Lung (tissue), 12 donors: Measurements from ENCODE around the gene COL18A1. TPM values are rescaled to one million over a fixed set of nuclear protein-coding genes. Genes with fewer than 3 reads are reported as not detected.

Experiments used
- ATAC-seq: fragments of 200-7000 bp; cut with Tn5 transposase; one replicate; pipeline ENCODE4 v1.9.1; 2020; ENCODE audit warnings: moderate number of reproducible peaks; ENCODE audit not compliant: insufficient read depth, low FRiP score
- DNase-seq, 3 donors: peaks; one replicate each; pipeline ENCODE4 v3.0.0-alpha.2; 2013 to 2017
- H3K27ac ChIP-seq, 2 donors: one replicate each; pipeline ENCODE4 v1.5.1; 2013; ENCODE audit warnings: mild to moderate bottlenecking in 2 of 2, moderate library complexity in 2 of 2, control low read depth in 1 of 2, inconsistent platforms in 1 of 2, low read depth in 1 of 2, low read length in 1 of 2
- H3K27me3 ChIP-seq, 3 donors: one replicate each; pipeline ENCODE4 v1.5.1; 2013; ENCODE audit warnings: low read length in 2 of 3; ENCODE audit not compliant: control insufficient read depth in 3 of 3, insufficient read depth in 3 of 3
- H3K36me3 ChIP-seq, 4 donors: one replicate each; pipeline ENCODE4 v1.5.1; 2013; ENCODE audit warnings: low read length in 4 of 4, mild to moderate bottlenecking in 1 of 4, moderate library complexity in 1 of 4; ENCODE audit not compliant: control insufficient read depth in 4 of 4, insufficient read depth in 4 of 4
- H3K4me1 ChIP-seq, 5 donors: one replicate each; pipeline ENCODE4 v1.5.1; 2013; ENCODE audit warnings: low read length in 5 of 5, mild to moderate bottlenecking in 2 of 5, moderate library complexity in 1 of 5; ENCODE audit not compliant: control insufficient read depth in 5 of 5, insufficient read depth in 5 of 5
- H3K4me3 ChIP-seq: one replicate; pipeline ENCODE4 v1.5.1; 2013; ENCODE audit warnings: mild to moderate bottlenecking, control low read depth, moderate library complexity
- H3K9ac ChIP-seq, 2 donors: one replicate each; pipeline ENCODE4 v1.5.1; 2013; ENCODE audit warnings: low read length in 2 of 2, control low read depth in 1 of 2; ENCODE audit not compliant: insufficient read depth in 1 of 2
- H3K9me3 ChIP-seq, 4 donors: one replicate each; pipeline ENCODE4 v1.5.1; 2013; ENCODE audit warnings: low read length in 3 of 4, mild to moderate bottlenecking in 1 of 4, moderate library complexity in 1 of 4; ENCODE audit not compliant: control insufficient read depth in 4 of 4, insufficient read depth in 3 of 4
- CTCF ChIP-seq: IDR thresholded peaks from 2 replicates; pipeline ENCODE4 v1.5.1; 2012; ENCODE audit warnings: mild to moderate bottlenecking; ENCODE audit errors: control extremely low read depth, extremely low read depth
- WGBS, 2 donors: extraction: QIAGEN DNeasy Blood & Tissue Kit; methylation state at CpG; one replicate each; pipeline ENCODE4 v1.1.7; 2013; 5-methylcytosine and 5-hydroxymethylcytosine counted together
- polyA plus RNA-seq, 2 donors: library from polyadenylated mRNA; stranded (reverse); fragments of 200-250 nt; gene quantifications; one replicate each; pipeline ENCODE4 v1.2.1, GENCODE V29; 2013
- total RNA-seq, 2 donors: library from RNA; depleted of rRNA in 1 of 2; stranded (reverse); fragments of >200 nt in 1 of 2; gene quantifications; one replicate each; pipeline ENCODE4 v1.2.1, GENCODE V29; 2014 to 2021
- donor health status: control.
- donor health status: control.
- donor health status: Bipolar disorder and iron deficiency.
- donor health status: healthy.
- donor health status: DM: yes; HTN: yes; CAD: no.

COL18A1 gene
- total and polyA plus RNA-seq, 4 donors: 42.7 to 102 (median 45.8) TPM

GRCh38 chr21:45464309-45464708 is 59.3 kb downstream of the COL18A1 start:
- H3K27me3 ChIP-seq: no peaks in the 10 kb centered on the region
- H3K4me3 ChIP-seq: no peak overlapping the region
- no peak overlapping the region for H3K9ac ChIP-seq
- peaks cover 0 to 2% (median 1%) of the 10 kb centered on the region in 4 donors for H3K9me3 ChIP-seq
- TF ChIP-seq CTCF: no peak
- DNase-seq: no peak
- ATAC-seq: no peak
- H3K36me3 ChIP-seq: peaks cover 0 to 3% (median under 1%) of the 10 kb centered on the region in 4 donors
- 92% methylated on average over 5 of the region's 5 CpGs for WGBS, 2 donors
- peaks cover 0 to 10% (median 0%) of the 10 kb centered on the region in 5 donors for H3K4me1 ChIP-seq
- no peak overlapping the region for H3K27ac ChIP-seq

DNA sequence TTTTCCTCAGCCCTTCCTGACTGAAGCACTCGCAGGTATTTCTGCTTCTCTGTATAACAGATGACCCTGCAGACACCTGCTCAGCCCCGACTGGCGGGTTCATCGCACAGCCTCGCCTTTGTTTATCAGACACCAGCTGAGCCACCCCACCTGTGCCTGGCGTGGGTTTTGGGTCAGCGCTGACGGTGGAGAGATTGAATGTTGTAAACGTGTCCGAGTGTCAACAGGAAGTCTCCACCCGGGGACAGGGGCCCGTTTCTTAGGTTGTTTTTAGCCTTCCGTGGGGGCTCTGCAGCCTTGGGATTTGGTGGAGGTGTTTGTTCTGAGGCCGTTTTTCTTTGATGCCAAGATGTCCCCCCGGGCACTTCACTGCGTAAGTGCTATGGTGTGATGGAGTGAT is 60.1 kb downstream of the COL18A1 start:
- no peak for TF ChIP-seq CTCF
- Histone ChIP-seq H3K27me3 (no peaks in the 10 kb centered on the region), H3K27ac (no peak overlapping the region), H3K4me3 (no peak overlapping the region), H3K9me3 (peaks cover 0 to 2% (median 1%) of the 10 kb centered on the region in 4 donors), H3K36me3 (peaks cover 0 to 4% (median under 1%) of the 10 kb centered on the region in 4 donors), H3K4me1 (peaks cover 0 to 10% (median 3%) of the 10 kb centered on the region in 5 donors), H3K9ac (no peak overlapping the region)
- no peak for ATAC-seq
- 43 to 54% methylated on average over 16 of the region's 16 CpGs for WGBS, 2 donors
- DNase-seq: no peak

GRCh38 chr21:45465611-45466329 is 60.8 kb downstream of the COL18A1 start:
- Histone ChIP-seq H3K9ac (no peak overlapping the region), H3K9me3 (peaks cover 0 to 2% (median 1%) of the 10 kb centered on the region in 4 donors), H3K4me1 (peaks cover 0 to 13% (median 4%) of the 10 kb centered on the region in 5 donors), H3K4me3 (no peak overlapping the region), H3K36me3 (peaks cover 0 to 4% (median under 1%) of the 10 kb centered on the region in 4 donors), H3K27me3 (no peaks in the 10 kb centered on the region), H3K27ac (no peak overlapping the region)
- no peak for TF ChIP-seq CTCF
- ATAC-seq: no peak
- DNase-seq: no peak
- WGBS, 2 donors: 82 to 88% methylated on average over 27 of the region's 27 CpGs
